Nephron (organoid): ENCODE data around the gene IL15RA.
A peak's percentile ranks its signal among the peaks of the same experiment; 100 is the strongest.

ENCODE experiments used
- H3K27ac Mint-ChIP-seq, 3 experiments: 2 replicates each; pipeline ENCODE4 v1.8.0; 2020; ENCODE audit warnings: mixed read lengths in 3 of 3, mild to moderate bottlenecking in 2 of 3, moderate library complexity in 1 of 3
- H3K27me3 Mint-ChIP-seq: 2 replicates; pipeline ENCODE4 v1.8.0; 2021; ENCODE audit warnings: low read depth, mild to moderate bottlenecking, moderate library complexity, mixed read lengths
- H3K36me3 Mint-ChIP-seq: 2 replicates; pipeline ENCODE4 v1.8.0; 2020; ENCODE audit warnings: low read depth, mixed read lengths
- H3K4me1 Mint-ChIP-seq: 2 replicates; pipeline ENCODE4 v1.8.0; 2020; ENCODE audit warnings: mixed read lengths
- H3K4me3 Mint-ChIP-seq, 3 experiments: 2 replicates each; pipeline ENCODE4 v1.8.0; 2020; ENCODE audit warnings: mild to moderate bottlenecking in 3 of 3, mixed read lengths in 3 of 3, moderate library complexity in 2 of 3
- H3K9me3 Mint-ChIP-seq: 2 replicates; pipeline ENCODE4 v1.8.0; 2020; ENCODE audit warnings: mixed read lengths
- CTCF ChIP-seq, 3 experiments: fragments of 200-600 bp; sonication (generic); IDR thresholded peaks; one replicate each; pipeline ENCODE4 v1.5.0; 2021; ENCODE audit warnings: antibody characterized with exemption in 3 of 3; ENCODE audit not compliant: unreplicated experiment in 3 of 3

IL15RA gene

GRCh38 chr10:5952731-5953385 is 24.5 kb downstream of the IL15RA start:
- no peaks in the 10 kb centered on the region for H3K9me3 Mint-ChIP-seq
- no peaks in the 10 kb centered on the region for H3K36me3 Mint-ChIP-seq
- peaks cover 12% of the 10 kb centered on the region for H3K4me1 Mint-ChIP-seq
- H3K27ac Mint-ChIP-seq: no peak overlapping the region
- peaks cover 31% of the 10 kb centered on the region for H3K27me3 Mint-ChIP-seq
- no peak overlapping the region for H3K4me3 Mint-ChIP-seq
- no peak for TF ChIP-seq CTCF (IDR thresholded peaks at IDR 0.05; ENCODE audit: unreplicated experiment in 3 of 3)

GRCh38 chr10:5951721-5952407 is 25.5 kb downstream of the IL15RA start:
- no peak for TF ChIP-seq CTCF (IDR thresholded peaks at IDR 0.05; ENCODE audit: unreplicated experiment in 3 of 3)
- H3K4me1 Mint-ChIP-seq: peaks cover 14% of the 10 kb centered on the region
- no peak overlapping the region for H3K4me3 Mint-ChIP-seq
- H3K36me3 Mint-ChIP-seq: no peaks in the 10 kb centered on the region
- peaks cover 28% of the 10 kb centered on the region for H3K27me3 Mint-ChIP-seq
- H3K27ac Mint-ChIP-seq: no peak overlapping the region
- no peaks in the 10 kb centered on the region for H3K9me3 Mint-ChIP-seq

- H3K4me1 Mint-ChIP-seq: peaks cover 15% of the 10 kb centered on the region
- H3K9me3 Mint-ChIP-seq: no peaks in the 10 kb centered on the region
- no peak for TF ChIP-seq CTCF (IDR thresholded peaks at IDR 0.05; ENCODE audit: unreplicated experiment in 3 of 3)
- H3K4me3 Mint-ChIP-seq: no peak overlapping the region
- peaks cover 28% of the 10 kb centered on the region for H3K27me3 Mint-ChIP-seq
- H3K36me3 Mint-ChIP-seq: no peaks in the 10 kb centered on the region
- H3K27ac Mint-ChIP-seq: no peak overlapping the region
These were observed 26.1 kb downstream of the IL15RA start for GRCh38 chr10:5951167-5951711.

- Mint-ChIP-seq H3K36me3 (no peaks in the 10 kb centered on the region), H3K9me3 (no peaks in the 10 kb centered on the region), H3K27me3 (peaks cover 28% of the 10 kb centered on the region), H3K27ac (peak overlapping the region; percentile 21 to 46 (median 30)), H3K4me3 (no peak overlapping the region), H3K4me1 (peaks cover 35% of the 10 kb centered on the region)
- TF ChIP-seq CTCF (IDR thresholded peaks at IDR 0.05; ENCODE audit: unreplicated experiment in 3 of 3): peak; percentile 29 to 53 (median 43)
These were observed 28.2 kb downstream of the IL15RA start for GRCh38 chr10:5949009-5949759.

GRCh38 chr10:5948208-5948585 is 29.1 kb downstream of the IL15RA start:
- Mint-ChIP-seq H3K4me3 (no peak overlapping the region), H3K4me1 (peaks cover 43% of the 10 kb centered on the region)

More at GRCh38 chr10:5948208-5948585, 29.1 kb downstream of the IL15RA start:
- no peaks in the 10 kb centered on the region for H3K9me3 Mint-ChIP-seq
- no peaks in the 10 kb centered on the region for H3K36me3 Mint-ChIP-seq
- H3K27me3 Mint-ChIP-seq: peaks cover 28% of the 10 kb centered on the region
- TF ChIP-seq CTCF (IDR thresholded peaks at IDR 0.05; ENCODE audit: unreplicated experiment in 3 of 3): no peak
- peak overlapping the region in 2 of 3 experiments; percentile 41 to 43 for H3K27ac Mint-ChIP-seq
